Loucy (cell line): Measurements from ENCODE around the gene ATP11A.

ENCODE experiments used
- H2AFZ ChIP-seq: fragments of 200-600 bp; sonication (generic); 2 replicates; pipeline ENCODE4 v1.6.0; 2016; ENCODE audit warnings: antibody characterized with exemption, mild to moderate bottlenecking, low read length, moderate library complexity
- H3F3A ChIP-seq: fragments of 200-600 bp; 2 replicates; pipeline ENCODE4 v1.6.0; 2016; ENCODE audit warnings: antibody characterized with exemption, low read depth, mild to moderate bottlenecking
- H3K27me3 ChIP-seq: fragments of 200-600 bp; sonication (generic); 2 replicates; pipeline ENCODE4 v1.6.1; 2014; ENCODE audit warnings: low read length, mild to moderate bottlenecking; ENCODE audit not compliant: insufficient read depth, poor library complexity, severe bottlenecking
- H3K36me3 ChIP-seq: fragments of 200-600 bp; sonication (generic); 2 replicates; pipeline ENCODE4 v1.6.1; 2016; ENCODE audit warnings: low read length; ENCODE audit not compliant: insufficient read depth
- H3K4me1 ChIP-seq: fragments of 200-600 bp; sonication (generic); 2 replicates; pipeline ENCODE4 v1.5.1; 2014; ENCODE audit warnings: low read length, mild to moderate bottlenecking; ENCODE audit not compliant: insufficient read depth, poor library complexity, severe bottlenecking
- H3K4me2 ChIP-seq: fragments of 200-600 bp; sonication (generic); 2 replicates; pipeline ENCODE4 v1.6.0; 2014; ENCODE audit warnings: antibody characterized with exemption, low read length, low read depth, mild to moderate bottlenecking; ENCODE audit not compliant: poor library complexity, severe bottlenecking
- H3K4me3 ChIP-seq: fragments of 200-600 bp; sonication (generic); 2 replicates; pipeline ENCODE4 v1.5.1; 2014; ENCODE audit warnings: low read length, mild to moderate bottlenecking, mixed read lengths; ENCODE audit not compliant: poor library complexity, severe bottlenecking
- H3K79me2 ChIP-seq: fragments of 200-600 bp; sonication (generic); 2 replicates; pipeline ENCODE4 v1.6.1; 2014; ENCODE audit warnings: low read length; ENCODE audit not compliant: insufficient read depth
- H3K9ac ChIP-seq: fragments of 200-600 bp; sonication (generic); 2 replicates; pipeline ENCODE4 v1.6.0; 2014; ENCODE audit warnings: mild to moderate bottlenecking, low read depth, low read length, moderate library complexity; ENCODE audit not compliant: poor library complexity, severe bottlenecking
- H3K9me2 ChIP-seq: fragments of 200-600 bp; sonication (generic); replicated peaks from 2 replicates; pipeline ENCODE4 v1.6.1; 2016; ENCODE audit warnings: low read depth, low read length, mixed read lengths
- H3K9me3 ChIP-seq: fragments of 200-600 bp; sonication (generic); 2 replicates; pipeline ENCODE4 v1.6.1; 2014; ENCODE audit warnings: mild to moderate bottlenecking, antibody characterized with exemption, low read length, low read depth; ENCODE audit not compliant: insufficient read depth
- H4K20me1 ChIP-seq: fragments of 200-600 bp; sonication (generic); 2 replicates; pipeline ENCODE4 v1.6.0; 2014; ENCODE audit warnings: antibody characterized with exemption, low read length, mild to moderate bottlenecking; ENCODE audit not compliant: insufficient read depth, poor library complexity, severe bottlenecking
- CTCF ChIP-seq: fragments of 200-600 bp; sonication (generic); conservative IDR thresholded peaks from 2 replicates; pipeline ENCODE4 v1.5.1; 2014; ENCODE audit warnings: mild to moderate bottlenecking, antibody characterized with exemption, low read length
- EZH2phosphoT487 ChIP-seq: fragments of 200-600 bp; IDR thresholded peaks from 2 replicates; pipeline ENCODE4 v1.6.1; 2018; ENCODE audit warnings: antibody characterized with exemption, mild to moderate bottlenecking, moderate library complexity, borderline replicate concordance

The ATP11A gene

DNA sequence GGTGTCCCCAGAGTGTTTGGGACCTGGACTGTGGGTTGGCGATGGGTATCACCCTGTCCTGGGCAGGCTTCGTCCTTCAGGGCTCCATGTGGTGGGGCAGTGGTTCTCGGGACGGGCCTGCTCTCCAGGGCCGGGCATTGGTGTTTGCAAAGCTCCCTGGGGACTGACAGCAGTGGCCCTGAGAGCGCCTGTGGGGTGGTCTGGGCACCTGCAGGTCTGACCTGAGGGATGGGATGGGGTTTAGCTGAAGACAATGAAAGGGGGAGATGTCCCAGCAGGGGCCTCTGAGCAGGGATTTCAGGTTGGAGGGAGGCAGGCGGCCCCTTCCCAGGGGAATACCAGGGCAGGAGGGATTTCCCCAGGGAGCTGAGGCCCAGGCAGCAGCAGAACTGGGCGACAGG, 210.9 kb downstream of the ATP11A start:
- H3K9ac ChIP-seq: no peak overlapping the region
- H3K79me2 ChIP-seq: no peaks in the 10 kb centered on the region
- no peaks in the 10 kb centered on the region; the same call in 1 of the 2 replicates for H3K9me3 ChIP-seq
- H3K27me3 ChIP-seq: no peaks in the 10 kb centered on the region
- H3K4me3 ChIP-seq: no peak overlapping the region
- no peak overlapping the region for H3K4me2 ChIP-seq
- no peaks in the 10 kb centered on the region for H3F3A ChIP-seq
- H4K20me1 ChIP-seq: no peaks in the 10 kb centered on the region
- TF ChIP-seq EZH2phosphoT487: no peak
- H3K9me2 ChIP-seq: no peaks in the 10 kb centered on the region
- no peaks in the 10 kb centered on the region for H3K4me1 ChIP-seq
- no peak overlapping the region for H2AFZ ChIP-seq
- no peaks in the 10 kb centered on the region for H3K36me3 ChIP-seq

- Histone ChIP-seq H3K4me2 (no peak overlapping the region), H3K4me3 (no peak overlapping the region), H3K9me3 (no peaks in the 10 kb centered on the region; the same call in 1 of the 2 replicates), H3K36me3 (no peaks in the 10 kb centered on the region), H3K79me2 (no peaks in the 10 kb centered on the region), H3K27me3 (no peaks in the 10 kb centered on the region), H3F3A (no peaks in the 10 kb centered on the region), H3K4me1 (no peaks in the 10 kb centered on the region), H3K9me2 (no peaks in the 10 kb centered on the region), H3K9ac (no peak overlapping the region), H4K20me1 (no peaks in the 10 kb centered on the region), H2AFZ (no peak overlapping the region)
- no peak for TF ChIP-seq EZH2phosphoT487
- no peak for TF ChIP-seq CTCF
Observed at GRCh38 chr13:112902101-112902651, 212.3 kb downstream of the ATP11A start.

- Histone ChIP-seq H3F3A (no peaks in the 10 kb centered on the region), H4K20me1 (no peaks in the 10 kb centered on the region), H2AFZ (no peak overlapping the region), H3K9me3 (no peaks in the 10 kb centered on the region; the same call in 1 of the 2 replicates), H3K27me3 (no peaks in the 10 kb centered on the region), H3K4me1 (no peaks in the 10 kb centered on the region), H3K4me3 (no peak overlapping the region), H3K4me2 (no peak overlapping the region), H3K9me2 (no peaks in the 10 kb centered on the region), H3K79me2 (no peaks in the 10 kb centered on the region), H3K9ac (no peak overlapping the region), H3K36me3 (no peaks in the 10 kb centered on the region)
- no peak for TF ChIP-seq EZH2phosphoT487
- TF ChIP-seq CTCF: no peak
Observed at GRCh38 chr13:112902669-112903068, 212.8 kb downstream of the ATP11A start.

- no peaks in the 10 kb centered on the region for H3K9me2 ChIP-seq
- H2AFZ ChIP-seq: no peak overlapping the region
Observed at GRCh38 chr13:112903071-112903577, 213.3 kb downstream of the ATP11A start.

More at GRCh38 chr13:112903071-112903577, 213.3 kb downstream of the ATP11A start:
- Histone ChIP-seq H3K9ac (no peak overlapping the region), H4K20me1 (no peaks in the 10 kb centered on the region), H3F3A (no peaks in the 10 kb centered on the region), H3K9me3 (no peaks in the 10 kb centered on the region; the same call in 1 of the 2 replicates), H3K4me3 (no peak overlapping the region), H3K27me3 (no peaks in the 10 kb centered on the region), H3K36me3 (no peaks in the 10 kb centered on the region), H3K79me2 (no peaks in the 10 kb centered on the region), H3K4me2 (no peak overlapping the region), H3K4me1 (no peaks in the 10 kb centered on the region)
- TF ChIP-seq CTCF: no peak
